ENCODE measurements around the gene SYNJ2.
A peak's percentile ranks its signal among the peaks of the same experiment; 100 is the strongest.

Gene SYNJ2

GRCh38 chr6:158064725-158065251, 83.1 kb downstream of the SYNJ2 start:
- DNase-seq, result no peak

- no peak for DNase-seq
Measured at GRCh38 chr6:158066136-158066781, 84.6 kb downstream of the SYNJ2 start.

- DNase-seq, result no peak
Measured at GRCh38 chr6:158067436-158068015, 85.9 kb downstream of the SYNJ2 start.

- no peak for DNase-seq
Measured at GRCh38 chr6:158068156-158068892, 86.7 kb downstream of the SYNJ2 start.

- peak; percentile 29 for DNase-seq
Measured at GRCh38 chr6:158068893-158069799, 87.5 kb downstream of the SYNJ2 start.

GRCh38 chr6:158069800-158070195, 88.1 kb downstream of the SYNJ2 start:
- DNase-seq, result no peak

- no peak for DNase-seq
Measured at GRCh38 chr6:158070513-158070912, 88.8 kb downstream of the SYNJ2 start.

- no peak for DNase-seq
Measured at GRCh38 chr6:158071121-158072082, 89.7 kb downstream of the SYNJ2 start.

- DNase-seq, result peak; percentile 56
Measured at GRCh38 chr6:158072083-158072721, 90.5 kb downstream of the SYNJ2 start.

GRCh38 chr6:158073776-158074175, 92.1 kb downstream of the SYNJ2 start:
- no peak for DNase-seq

GRCh38 chr6:158076548-158076947, 94.9 kb downstream of the SYNJ2 start:
- DNase-seq, result no peak

GRCh38 chr6:158077676-158078075, 96.0 kb downstream of the SYNJ2 start:
- no peak for DNase-seq

- no peak for DNase-seq
Measured at GRCh38 chr6:158078320-158078719, 96.7 kb downstream of the SYNJ2 start.

- DNase-seq, result no peak
Measured at GRCh38 chr6:158080849-158081656, 99.4 kb downstream of the SYNJ2 start.

- DNase-seq, result peak; percentile 73
Measured at GRCh38 chr6:158081657-158081935, 99.9 kb downstream of the SYNJ2 start.

- DNase-seq, result no peak
Measured at GRCh38 chr6:158083455-158084325, 102.0 kb downstream of the SYNJ2 start.

GRCh38 chr6:158085261-158086053, 103.8 kb downstream of the SYNJ2 start:
- DNase-seq, result no peak

GRCh38 chr6:158086054-158086503, 104.4 kb downstream of the SYNJ2 start:
- DNase-seq, result no peak

Data from CD4-positive, alpha-beta T cell treated with Interleukin-15 for 1 hour (primary cell).